GM12878 (cell line): ENCODE data around the gene MS4A4E. TPM values are rescaled to one million over a fixed set of nuclear protein-coding genes. Genes with fewer than 3 reads are reported as not detected.

Experiments
- ATAC-seq: fragments of 200-7000 bp; cut with Tn5 transposase; 3 replicates; pipeline ENCODE4 v1.9.1; 2020; ENCODE audit warnings: mild to moderate bottlenecking, moderate library complexity
- BruUV-seq: library from RNA; stranded (reverse); fragments of 400-500 nt; replicated peaks from 2 replicates; lab custom pipeline; 2021; lab: Mats Ljungman, UMichigan
- CTCF ChIA-PET: fragments of 300-600 bp; sonication (Branson Sonifier 250); formaldehyde crosslinking; extraction: SDS; loops from one replicate; lab custom pipeline; 2021; ENCODE audit warnings: inconsistent platforms; lab: Yijun Ruan, JAX
- POLR2A ChIA-PET: fragments of 350-600 bp; formaldehyde crosslinking; extraction: SDS; loops from one replicate; lab custom pipeline; 2021; ENCODE audit warnings: inconsistent platforms; lab: Charles Lee
- RAD21 ChIA-PET: fragments of 300-600 bp; sonication (Branson Sonifier 250); formaldehyde crosslinking; loops from one replicate; lab custom pipeline; 2023; ENCODE audit warnings: antibody characterized with exemption; ENCODE audit not compliant: unreplicated experiment; lab: Charles Lee
- SMC1A ChIA-PET: fragments of 300-600 bp; sonication (Branson Sonifier 250); formaldehyde crosslinking; loops from one replicate; lab custom pipeline; 2023; ENCODE audit not compliant: unreplicated experiment, uncharacterized antibody; lab: Charles Lee
- DNase-seq: peaks from one replicate; pipeline ENCODE4 v3.0.0-alpha.2; 2011; ENCODE audit warnings: low read depth, low spot score
- FAIRE-seq: peaks from 3 replicates; lab custom pipeline; 2011; peaks lifted over from hg19 to GRCh38; lab: Jason Lieb, UNC
- H2AFZ ChIP-seq: 2 replicates; pipeline ENCODE4 v1.6.0; 2011; ENCODE audit warnings: low read depth, low read length, control low read depth; ENCODE audit not compliant: control insufficient read depth
- H3K27ac ChIP-seq: 2 replicates; pipeline ENCODE4 v1.5.1; 2011; ENCODE audit warnings: control low read depth; ENCODE audit not compliant: control insufficient read depth, insufficient read depth
- H3K27me3 ChIP-seq, 2 experiments: replicated peaks in 1 of 2; 2 replicates each; pipeline versions ENCODE4 v1.6.0 to v1.6.1; 2011; ENCODE audit warnings: low read length in 1 of 2; ENCODE audit not compliant: control insufficient read depth in 2 of 2, insufficient read depth in 2 of 2
- H3K36me3 ChIP-seq, 2 experiments: 2 replicates each; pipeline ENCODE4 v1.5.1; 2011; ENCODE audit warnings: low read length in 1 of 2; ENCODE audit not compliant: control insufficient read depth in 2 of 2, insufficient read depth in 2 of 2
- H3K4me1 ChIP-seq: 2 replicates; pipeline ENCODE4 v1.6.1; 2011; ENCODE audit warnings: mild to moderate bottlenecking, low read length, moderate library complexity, mixed read lengths; ENCODE audit not compliant: control insufficient read depth, insufficient read depth
- H3K4me2 ChIP-seq: 2 replicates; pipeline ENCODE4 v1.6.0; 2011; ENCODE audit warnings: control low read depth; ENCODE audit not compliant: control insufficient read depth, insufficient read depth
- H3K4me3 ChIP-seq: fragments of 200-600 bp; sonication (generic); 2 replicates; pipeline ENCODE4 v1.5.1; 2016
- H3K79me2 ChIP-seq: 2 replicates; pipeline ENCODE4 v1.6.0; 2011; ENCODE audit warnings: low read length; ENCODE audit not compliant: control insufficient read depth, insufficient read depth
- H3K9ac ChIP-seq: 2 replicates; pipeline ENCODE4 v1.8.0; 2011; ENCODE audit warnings: low read length, control low read depth, mixed read lengths; ENCODE audit not compliant: control insufficient read depth, insufficient read depth
- H3K9me3 ChIP-seq: replicated peaks from 3 replicates; pipeline ENCODE4 v1.5.1; 2011; ENCODE audit warnings: mild to moderate bottlenecking, low read length; ENCODE audit not compliant: control insufficient read depth, insufficient read depth
- H4K20me1 ChIP-seq: 2 replicates; pipeline ENCODE4 v1.6.0; 2011; ENCODE audit not compliant: control insufficient read depth, insufficient read depth
- BACH1 ChIP-seq: fragments of 450-650 bp; IDR thresholded peaks from 2 replicates; pipeline ENCODE4 v1.6.1; 2017; ENCODE audit warnings: mild to moderate bottlenecking, borderline replicate concordance
- CBX5 ChIP-seq: sonication (generic); IDR thresholded peaks from 2 replicates; pipeline ENCODE4 v1.6.1; 2016; ENCODE audit warnings: low read depth, moderate library complexity, mild to moderate bottlenecking, inconsistent platforms
- CEBPB ChIP-seq, 2 experiments: fragments of 150-350 bp in 1 of 2; IDR thresholded peaks; 2 replicates each; pipeline ENCODE4 v1.6.1; 2012 to 2014; ENCODE audit warnings: low read depth in 2 of 2, low read length in 2 of 2, borderline replicate concordance in 1 of 2, inconsistent platforms in 1 of 2
- CHD1 ChIP-seq: IDR thresholded peaks from 2 replicates; pipeline ENCODE4 v1.6.1; 2012; ENCODE audit warnings: low read depth, low read length, improper control_type of control experiment
- CHD4 ChIP-seq: fragments of 200-600 bp; sonication (generic); IDR thresholded peaks from 2 replicates; pipeline ENCODE4 v1.6.1; 2016; ENCODE audit warnings: mild to moderate bottlenecking
- EGR1 ChIP-seq, 2 experiments: IDR thresholded peaks; 1 replicate in 1 of 2; 2 replicates in 1 of 2; pipeline ENCODE4 v1.6.1; 2011 to 2012; ENCODE audit warnings: low read depth in 2 of 2, low read length in 2 of 2, borderline replicate concordance in 1 of 2, mild to moderate bottlenecking in 1 of 2, moderate library complexity in 1 of 2
- GABPA ChIP-seq: IDR thresholded peaks from 2 replicates; pipeline ENCODE4 v1.6.1; 2014; ENCODE audit warnings: antibody characterized with exemption, low read depth, mild to moderate bottlenecking, inconsistent platforms
- HDAC2 ChIP-seq: fragments of 200-600 bp; sonication (generic); IDR thresholded peaks from 2 replicates; pipeline ENCODE4 v1.6.1; 2017
- KAT2A ChIP-seq: conservative IDR thresholded peaks from 2 replicates; pipeline ENCODE4 v1.6.1; 2011; ENCODE audit warnings: low read depth, low read length; ENCODE audit not compliant: control insufficient read depth
- PAX5 ChIP-seq: IDR thresholded peaks from 2 replicates; pipeline ENCODE4 v1.6.1; 2011; ENCODE audit warnings: low read depth, low read length, borderline replicate concordance
- PBX3 ChIP-seq: IDR thresholded peaks from 2 replicates; pipeline ENCODE4 v1.6.1; 2011; ENCODE audit warnings: mild to moderate bottlenecking, low read depth, low read length, moderate library complexity; ENCODE audit not compliant: insufficient replicate concordance
- RCOR1 ChIP-seq: conservative IDR thresholded peaks from 2 replicates; pipeline ENCODE4 v1.6.1; 2012; ENCODE audit warnings: low read depth, low read length, improper control_type of control experiment
- SMAD1 ChIP-seq: fragments of 450-650 bp; IDR thresholded peaks from 2 replicates; pipeline ENCODE4 v1.6.1; 2018; ENCODE audit warnings: mild to moderate bottlenecking, low read depth; ENCODE audit not compliant: partially characterized antibody
- SMARCA5 ChIP-seq: fragments of 450-650 bp; IDR thresholded peaks from 2 replicates; pipeline ENCODE4 v1.6.1; 2017; ENCODE audit warnings: mild to moderate bottlenecking
- SP1 ChIP-seq: IDR thresholded peaks from one replicate; pipeline ENCODE4 v1.6.1; 2011; ENCODE audit warnings: low read depth, low read length
- SPI1 ChIP-seq: IDR thresholded peaks from 2 replicates; pipeline ENCODE4 v1.6.1; 2011; ENCODE audit warnings: low read depth, mild to moderate bottlenecking, low read length, moderate library complexity, borderline replicate concordance; ENCODE audit not compliant: insufficient read depth
- SREBF2 ChIP-seq: IDR thresholded peaks from 2 replicates; pipeline ENCODE4 v1.6.1; 2012; ENCODE audit warnings: mild to moderate bottlenecking, low read length
- ZBED1 ChIP-seq: IDR thresholded peaks from 2 replicates; pipeline ENCODE4 v1.6.1; 2016; ENCODE audit warnings: borderline replicate concordance
- ZNF207 ChIP-seq: fragments of 450-650 bp; IDR thresholded peaks from 2 replicates; pipeline ENCODE4 v1.6.1; 2014; ENCODE audit warnings: antibody characterized with exemption, mild to moderate bottlenecking, borderline replicate concordance
- WGBS: methylation state at CpG from one replicate; pipeline ENCODE4 v1.1.6; 2016; ENCODE audit warnings: low lambda C conversion rate; ENCODE audit not compliant: insufficient replicate concordance, insufficient coverage; ENCODE audit errors: missing lambda C conversion rate; 5-methylcytosine and 5-hydroxymethylcytosine counted together
- in situ Hi-C: fragments of 300-500 bp; cut with MboI; formaldehyde crosslinking; loops from 9 replicates; pipeline ENCODE4 v1.14.3; 2018; ENCODE audit warnings: mixed read lengths
- intact Hi-C: fragments of 100-400 bp; cut with micrococcal nuclease; formaldehyde crosslinking; loops from one replicate; pipeline ENCODE4 v1.14.2; 2022; ENCODE audit not compliant: unreplicated experiment
- polyA plus RNA-seq, 11 experiments: library from polyadenylated mRNA; depleted of rRNA in 4 of 11; unstranded in 6 of 11; stranded (reverse) in 5 of 11; fragments of >200 nt; fragmentation: Nextera tagmentation in 4 of 11; fragmentation: Illumina TruSeq in 1 of 11; extraction: Ambion mirVana in 4 of 11; extraction: Trizol in 1 of 11; gene quantifications; 1 replicate in 1 of 11; 2 replicates in 10 of 11; pipeline versions ENCODE4 v1.2.1 to v1.2.3, GENCODE V29; 2011 to 2016; ENCODE audit warnings: inconsistent platforms in 2 of 11, missing spikeins in 2 of 11, low read depth in 1 of 11
- total RNA-seq, 4 experiments: library from RNA; depleted of rRNA in 3 of 4; stranded (reverse); fragments of >200 nt in 3 of 4; fragmentation: Illumina TruSeq in 1 of 4; extraction: Trizol in 1 of 4; gene quantifications; 2 replicates each; pipeline versions ENCODE4 v1.2.1 to v1.2.3, GENCODE V29; 2013 to 2021

Gene MS4A4E
- total and polyA plus RNA-seq, 10 of the 15 experiments (the other 5 are each of a cell fraction or from before 2014, with no cell fraction given) = 0.06 to 0.92 (median 0.45) TPM; not detected in 3

- Histone ChIP-seq H3K9ac (0 out of 2 replicates have a peak within 1 kb of the TSS, but pooled peaks have one; percentile 4), H3K36me3 (no peaks in the 10 kb centered on the region), H3K27ac (no peak within 1 kb of the TSS), H3K27me3 (no peaks in the 10 kb centered on the region), H2AFZ (peak within 1 kb of the TSS; percentile 68), H3K4me1 (no peaks in the 10 kb centered on the region), H3K4me3 (no peak within 1 kb of the TSS), H3K4me2 (no peak within 1 kb of the TSS), H3K79me2 (no peaks in the 10 kb centered on the region), H4K20me1 (no peaks in the 10 kb centered on the region), H3K9me3 (no peaks in the 10 kb centered on the region)
- ChIA-PET RAD21 (interaction anchor here (0.6 kb wide), 1 partner anchor 458 kb away, joined by 3 read pairs; no protein-coding TSS in a partner anchor), CTCF (interaction anchor here (1.2 to 4.1 kb wide), 3 partner anchors 11 to 83 kb away, joined by 3 to 16 read pairs (median 3); no protein-coding TSS in a partner anchor), SMC1A (interaction anchor here (1.1 to 2.7 kb wide), 2 partner anchors 12 to 67 kb away, joined by 3 to 11 read pairs; no protein-coding TSS in a partner anchor), POLR2A (no interaction called here)
- ATAC-seq = peak; percentile 61
- no TSS peak for BruUV-seq
- FAIRE-seq = no peak
- no peak for DNase-seq
- WGBS = 15% methylated on average over 3 of the region's 3 CpGs
- intact Hi-C loops = no loop called here
- in situ Hi-C loops = no loop called here
- TF ChIP-seq SPI1 = 0 out of 2 replicates have a peak, but pooled peaks have one; percentile 27
- no peak for TF ChIP-seq RCOR1
Observed at GRCh38 chr11:60280412-60280811, 37.5 kb upstream of the MS4A4E start, which contains the start of gene MS4A4A. TSS of gene MS4A4A (plus strand) at chr11:60280666. CDS start at chr11:60280676, 10 bp downstream.

- intact Hi-C loops = no loop called here
- TF ChIP-seq CHD1 (no peak), CEBPB (IDR thresholded peaks at IDR 0.05; ENCODE audit: borderline replicate concordance in 1 of 2, low read depth in 2 of 2, low read length in 2 of 2) (no peak), EGR1 (IDR thresholded peaks at IDR 0.05; ENCODE audit: borderline replicate concordance in 1 of 2, low read depth in 2 of 2, low read length in 2 of 2) (no peak), CBX5 (no peak), HDAC2 (no peak), SMARCA5 (no peak), SMAD1 (no peak), ZBED1 (no peak), PAX5 (no peak), GABPA (no peak), SREBF2 (no peak), PBX3 (no peak), KAT2A (no peak), BACH1 (no peak), SP1 (no peak), CHD4 (no peak), ZNF207 (no peak)
Observed at GRCh38 chr11:60274416-60274815, 31.5 kb upstream of the MS4A4E start.

More at GRCh38 chr11:60274416-60274815, 31.5 kb upstream of the MS4A4E start:
- no peaks in the 10 kb centered on the region for H3K4me1 ChIP-seq
- H4K20me1 ChIP-seq = no peaks in the 10 kb centered on the region
- H3K9me3 ChIP-seq = peaks cover 2% of the 10 kb centered on the region; the same call in 2 of the 3 replicates
- BruUV-seq = no TSS peak
- ChIA-PET RAD21 (interaction anchor here (2.7 kb wide), 1 partner anchor 9 kb away, joined by 11 read pairs; no protein-coding TSS in a partner anchor), SMC1A (interaction anchor here (1.2 to 3.3 kb wide), 7 partner anchors 9 to 353 kb away, joined by 3 to 17 read pairs (median 4); no protein-coding TSS in a partner anchor), CTCF (interaction anchor here (1.0 to 3.2 kb wide), 5 partner anchors 10 to 344 kb away, joined by 3 to 20 read pairs (median 7); no protein-coding TSS in a partner anchor), POLR2A (no interaction called here)
- no peaks in the 10 kb centered on the region for H3K36me3 ChIP-seq
- no peaks in the 10 kb centered on the region for H3K79me2 ChIP-seq
- DNase-seq (no peak), FAIRE-seq (no peak), ATAC-seq (no peak)
- H3K4me3 ChIP-seq = no peak overlapping the region
- no peak overlapping the region for H3K9ac ChIP-seq
- H3K4me2 ChIP-seq = no peak overlapping the region
- in situ Hi-C loops = loop anchor here (5.0 kb wide), 1 partner anchor 208 kb away; no protein-coding TSS in a partner anchor
- H2AFZ ChIP-seq = no peak overlapping the region
- no peaks in the 10 kb centered on the region for H3K27me3 ChIP-seq
- H3K27ac ChIP-seq = no peak overlapping the region
